Karpas-422 (cell line): Measurements from ENCODE around the gene UCN3. TPM values are rescaled to one million over a fixed set of nuclear protein-coding genes. Genes with fewer than 3 reads are reported as not detected.

Source experiments
- DNase-seq: peaks from one replicate; pipeline ENCODE4 v3.0.0-alpha.2; 2015
- H2AFZ ChIP-seq: fragments of 200-600 bp; sonication (generic); 2 replicates; pipeline ENCODE4 v1.6.1; 2014; ENCODE audit warnings: antibody characterized with exemption, low read length, mixed read lengths
- H3K27ac ChIP-seq: fragments of 200-600 bp; sonication (generic); 2 replicates; pipeline ENCODE4 v1.5.1; 2014; ENCODE audit warnings: mild to moderate bottlenecking, low read length, moderate library complexity
- H3K27me3 ChIP-seq: fragments of 200-600 bp; sonication (generic); 2 replicates; pipeline ENCODE4 v1.6.1; 2014; ENCODE audit warnings: low read length, mixed read lengths
- H3K36me3 ChIP-seq: fragments of 200-600 bp; sonication (generic); 2 replicates; pipeline ENCODE4 v1.6.1; 2014; ENCODE audit warnings: low read length, mixed read lengths; ENCODE audit not compliant: insufficient read depth
- H3K4me1 ChIP-seq: fragments of 200-600 bp; sonication (generic); 2 replicates; pipeline ENCODE4 v1.6.1; 2014; ENCODE audit warnings: mild to moderate bottlenecking, low read length, mixed read lengths
- H3K4me2 ChIP-seq: fragments of 200-600 bp; sonication (generic); 2 replicates; pipeline ENCODE4 v1.6.1; 2014; ENCODE audit warnings: low read length, low read depth, mild to moderate bottlenecking; ENCODE audit not compliant: poor library complexity, severe bottlenecking
- H3K4me3 ChIP-seq: fragments of 200-600 bp; sonication (generic); 2 replicates; pipeline ENCODE4 v1.5.1; 2014; ENCODE audit warnings: mild to moderate bottlenecking, antibody characterized with exemption, low read length, mixed read lengths
- H3K79me2 ChIP-seq: fragments of 200-600 bp; sonication (generic); 2 replicates; pipeline ENCODE4 v1.6.1; 2014; ENCODE audit warnings: mild to moderate bottlenecking, low read length, mixed read lengths
- H3K9ac ChIP-seq: fragments of 200-600 bp; sonication (generic); 2 replicates; pipeline ENCODE4 v1.6.0; 2014; ENCODE audit warnings: low read length
- H3K9me2 ChIP-seq: fragments of 200-600 bp; sonication (generic), shearing (Covaris generic); replicated peaks from 2 replicates; pipeline ENCODE4 v1.6.0; 2014; ENCODE audit warnings: mild to moderate bottlenecking, low read length, moderate library complexity; ENCODE audit not compliant: insufficient read depth
- H3K9me3 ChIP-seq: fragments of 300-700, 200-600 bp; sonication (generic); 2 replicates; pipeline ENCODE4 v1.6.1; 2014; ENCODE audit warnings: low read length, mixed read lengths
- H4K20me1 ChIP-seq: fragments of 200-600 bp; sonication (generic); 2 replicates; pipeline ENCODE4 v1.6.1; 2014; ENCODE audit warnings: mild to moderate bottlenecking, antibody characterized with exemption, low read length, low read depth; ENCODE audit not compliant: insufficient read depth
- total RNA-seq: library from RNA; depleted of rRNA; stranded (reverse); fragments of >200 nt; shearing (Covaris generic); gene quantifications from 2 replicates; pipeline ENCODE4 v1.2.3, GENCODE V29; 2014; ENCODE audit warnings: low replicate concordance

The UCN3 gene
- total RNA-seq, 1 experiment from 2014 or later = not detected

GRCh38 chr10:5387169-5387568 is 22.4 kb downstream of the UCN3 start:
- no peak overlapping the region for H2AFZ ChIP-seq
- no peak for DNase-seq
- H3K27ac ChIP-seq = no peak overlapping the region
- H4K20me1 ChIP-seq = no peaks in the 10 kb centered on the region
- H3K4me2 ChIP-seq = no peak overlapping the region
- H3K4me3 ChIP-seq = no peak overlapping the region
- H3K79me2 ChIP-seq = no peaks in the 10 kb centered on the region
- H3K9me2 ChIP-seq = no peaks in the 10 kb centered on the region
- peaks cover 10% of the 10 kb centered on the region for H3K9me3 ChIP-seq
- H3K36me3 ChIP-seq = no peaks in the 10 kb centered on the region
- H3K9ac ChIP-seq = no peak overlapping the region
- H3K27me3 ChIP-seq = 0 out of 2 replicates have a peak, but pooled peaks cover 3% of the 10 kb centered on the region
- no peaks in the 10 kb centered on the region for H3K4me1 ChIP-seq

DNA sequence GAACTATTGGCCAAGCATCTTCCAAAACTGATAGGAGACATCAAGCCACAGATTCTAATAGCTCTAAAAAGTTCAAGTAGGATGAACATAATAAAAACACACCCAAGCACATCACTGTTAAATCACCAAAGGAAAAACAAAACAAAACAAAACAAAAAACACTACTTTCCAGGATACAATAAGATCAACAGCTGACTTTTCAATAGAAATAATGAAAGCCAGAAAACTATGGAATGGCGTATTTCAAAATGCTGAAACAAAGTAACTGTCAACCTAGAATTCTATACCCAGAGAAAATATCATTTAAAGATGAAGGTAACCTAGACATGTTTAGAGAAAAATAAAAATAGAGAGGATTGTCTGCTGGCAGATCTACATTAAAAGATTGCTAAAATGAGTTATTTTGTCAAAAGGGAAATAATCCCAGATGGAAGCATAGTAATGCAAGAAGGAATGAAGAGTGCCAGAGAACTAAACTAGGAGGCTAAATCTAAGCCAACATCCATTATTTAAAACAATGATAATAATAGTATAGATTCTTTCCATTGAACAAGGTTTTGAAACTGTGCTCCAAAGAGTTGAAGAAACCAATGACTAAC is 25.9 kb downstream of the UCN3 start:
- no peak for DNase-seq
- H3K79me2 ChIP-seq = no peaks in the 10 kb centered on the region
- no peak overlapping the region for H3K4me2 ChIP-seq
- no peak overlapping the region for H3K4me3 ChIP-seq
- no peak overlapping the region for H3K9ac ChIP-seq
- H3K9me2 ChIP-seq = no peaks in the 10 kb centered on the region
- no peak overlapping the region for H2AFZ ChIP-seq
- no peak overlapping the region for H3K27ac ChIP-seq
- H4K20me1 ChIP-seq = no peaks in the 10 kb centered on the region
- 0 out of 2 replicates have a peak, but pooled peaks cover 3% of the 10 kb centered on the region for H3K27me3 ChIP-seq
- peaks cover 10% of the 10 kb centered on the region for H3K9me3 ChIP-seq
- no peaks in the 10 kb centered on the region for H3K4me1 ChIP-seq
- H3K36me3 ChIP-seq = no peaks in the 10 kb centered on the region

- Histone ChIP-seq H3K4me1 (no peaks in the 10 kb centered on the region), H3K27ac (no peak overlapping the region), H4K20me1 (no peaks in the 10 kb centered on the region), H3K27me3 (0 out of 2 replicates have a peak, but pooled peaks cover 3% of the 10 kb centered on the region), H3K36me3 (no peaks in the 10 kb centered on the region), H3K79me2 (no peaks in the 10 kb centered on the region), H3K9me3 (peaks cover 10% of the 10 kb centered on the region), H3K4me3 (no peak overlapping the region), H3K4me2 (no peak overlapping the region), H3K9ac (no peak overlapping the region), H2AFZ (no peak overlapping the region), H3K9me2 (no peaks in the 10 kb centered on the region)
- no peak for DNase-seq
Measured at GRCh38 chr10:5391790-5392189, 27.0 kb downstream of the UCN3 start.

- no peak for DNase-seq
- Histone ChIP-seq H2AFZ (no peak overlapping the region), H3K4me1 (no peaks in the 10 kb centered on the region), H3K27ac (no peak overlapping the region), H3K9me3 (peaks cover 10% of the 10 kb centered on the region), H3K79me2 (no peaks in the 10 kb centered on the region), H3K27me3 (0 out of 2 replicates have a peak, but pooled peaks cover 3% of the 10 kb centered on the region), H3K9ac (no peak overlapping the region), H3K4me2 (no peak overlapping the region), H3K4me3 (no peak overlapping the region), H3K36me3 (no peaks in the 10 kb centered on the region), H4K20me1 (no peaks in the 10 kb centered on the region), H3K9me2 (no peaks in the 10 kb centered on the region)
Measured at GRCh38 chr10:5393529-5393928, 28.8 kb downstream of the UCN3 start.

DNA sequence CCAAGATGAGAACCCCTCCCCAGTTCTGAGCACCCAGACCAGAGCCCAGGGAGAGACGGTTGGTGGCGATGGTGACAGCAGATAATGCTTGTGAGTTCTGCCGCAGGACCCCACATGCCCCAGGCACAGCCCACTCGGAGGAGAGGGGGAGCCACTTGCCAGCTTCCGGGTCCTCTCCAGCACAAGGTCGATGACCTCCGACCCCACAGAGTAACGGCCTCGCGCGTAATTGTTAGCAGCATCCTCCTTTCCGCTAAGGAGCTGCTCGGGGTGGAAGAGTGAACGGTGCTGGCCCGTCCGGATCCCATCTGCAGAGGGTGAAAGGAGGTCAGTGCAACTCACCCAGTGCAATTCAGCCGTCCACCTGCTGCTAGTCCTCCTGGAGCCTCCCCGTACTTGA is 30.4 kb downstream of the UCN3 start:
- Histone ChIP-seq H3K9ac (no peak overlapping the region), H3K27ac (no peak overlapping the region), H3K27me3 (0 out of 2 replicates have a peak, but pooled peaks cover 3% of the 10 kb centered on the region), H4K20me1 (no peaks in the 10 kb centered on the region), H3K36me3 (no peaks in the 10 kb centered on the region), H3K4me1 (no peaks in the 10 kb centered on the region), H3K4me3 (no peak overlapping the region), H2AFZ (no peak overlapping the region), H3K9me2 (no peaks in the 10 kb centered on the region), H3K79me2 (no peaks in the 10 kb centered on the region), H3K9me3 (peaks cover 10% of the 10 kb centered on the region), H3K4me2 (no peak overlapping the region)
- DNase-seq = no peak

DNA sequence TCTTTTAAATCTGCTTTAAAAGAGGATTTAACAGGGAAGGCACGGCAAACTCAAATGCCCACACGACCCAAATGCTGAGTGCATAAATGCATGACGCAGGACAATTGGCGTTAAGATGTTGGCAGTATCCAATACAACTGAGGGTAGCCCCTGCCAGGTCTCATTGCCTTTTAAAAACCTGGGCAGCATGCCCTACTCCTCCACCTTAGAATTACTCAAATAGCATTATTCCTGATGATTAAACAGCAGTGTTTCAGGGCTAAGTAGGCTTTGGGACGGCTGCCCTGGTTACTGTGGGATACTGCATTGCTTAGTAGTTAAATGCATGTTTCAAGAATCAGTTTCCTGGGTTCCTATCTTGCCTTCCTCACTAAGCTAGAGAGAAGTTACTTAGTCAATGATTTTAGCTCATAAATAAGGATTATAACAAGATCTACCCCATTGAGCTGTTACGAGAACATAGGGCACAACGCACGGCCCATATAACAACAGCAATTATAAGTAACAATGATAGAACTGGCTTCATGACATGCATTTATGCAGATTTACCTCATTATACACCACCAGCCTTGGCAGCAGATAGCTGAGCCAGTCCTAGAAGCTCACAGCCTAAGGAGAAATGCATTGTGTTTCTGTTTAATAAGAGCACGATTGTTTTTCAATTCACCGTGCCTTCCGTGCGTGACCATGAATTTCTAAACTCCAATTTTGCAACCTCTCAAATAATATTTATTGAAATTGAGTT is 32.0 kb downstream of the UCN3 start:
- Histone ChIP-seq H3K79me2 (no peaks in the 10 kb centered on the region), H3K9ac (no peak overlapping the region), H4K20me1 (no peaks in the 10 kb centered on the region), H3K27ac (no peak overlapping the region), H2AFZ (no peak overlapping the region), H3K4me1 (no peaks in the 10 kb centered on the region), H3K9me3 (no peaks in the 10 kb centered on the region), H3K36me3 (no peaks in the 10 kb centered on the region), H3K9me2 (no peaks in the 10 kb centered on the region), H3K4me3 (no peak overlapping the region), H3K4me2 (no peak overlapping the region), H3K27me3 (no peaks in the 10 kb centered on the region)
- no peak for DNase-seq

DNA sequence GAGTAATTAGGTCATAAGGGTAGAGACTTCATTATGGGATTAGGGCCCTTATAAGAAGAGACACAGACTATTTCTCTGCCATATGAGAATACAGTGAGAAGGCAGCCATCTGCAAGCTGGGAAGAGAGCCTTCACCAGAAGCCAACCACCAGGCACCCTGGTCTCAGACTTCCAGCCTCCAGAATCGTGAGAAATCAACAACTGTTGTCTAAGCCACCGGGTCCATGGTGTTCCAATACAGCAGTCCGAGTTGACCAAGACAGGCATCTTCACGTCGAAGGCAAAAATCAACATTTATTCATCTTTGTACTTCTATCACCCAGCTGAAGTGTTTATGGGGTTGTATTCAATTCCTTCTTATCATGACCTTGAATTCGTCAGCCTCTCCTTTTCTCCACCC is 34.6 kb downstream of the UCN3 start:
- H3K4me3 ChIP-seq = no peak overlapping the region
- no peaks in the 10 kb centered on the region for H3K79me2 ChIP-seq
- H3K27me3 ChIP-seq = no peaks in the 10 kb centered on the region
- no peaks in the 10 kb centered on the region for H3K36me3 ChIP-seq
- H3K9me3 ChIP-seq = no peaks in the 10 kb centered on the region
- no peak overlapping the region for H3K27ac ChIP-seq
- no peak overlapping the region for H2AFZ ChIP-seq
- DNase-seq = no peak
- no peak overlapping the region for H3K9ac ChIP-seq
- H3K4me2 ChIP-seq = no peak overlapping the region
- H3K9me2 ChIP-seq = no peaks in the 10 kb centered on the region
- H4K20me1 ChIP-seq = no peaks in the 10 kb centered on the region
- H3K4me1 ChIP-seq = no peaks in the 10 kb centered on the region

DNA sequence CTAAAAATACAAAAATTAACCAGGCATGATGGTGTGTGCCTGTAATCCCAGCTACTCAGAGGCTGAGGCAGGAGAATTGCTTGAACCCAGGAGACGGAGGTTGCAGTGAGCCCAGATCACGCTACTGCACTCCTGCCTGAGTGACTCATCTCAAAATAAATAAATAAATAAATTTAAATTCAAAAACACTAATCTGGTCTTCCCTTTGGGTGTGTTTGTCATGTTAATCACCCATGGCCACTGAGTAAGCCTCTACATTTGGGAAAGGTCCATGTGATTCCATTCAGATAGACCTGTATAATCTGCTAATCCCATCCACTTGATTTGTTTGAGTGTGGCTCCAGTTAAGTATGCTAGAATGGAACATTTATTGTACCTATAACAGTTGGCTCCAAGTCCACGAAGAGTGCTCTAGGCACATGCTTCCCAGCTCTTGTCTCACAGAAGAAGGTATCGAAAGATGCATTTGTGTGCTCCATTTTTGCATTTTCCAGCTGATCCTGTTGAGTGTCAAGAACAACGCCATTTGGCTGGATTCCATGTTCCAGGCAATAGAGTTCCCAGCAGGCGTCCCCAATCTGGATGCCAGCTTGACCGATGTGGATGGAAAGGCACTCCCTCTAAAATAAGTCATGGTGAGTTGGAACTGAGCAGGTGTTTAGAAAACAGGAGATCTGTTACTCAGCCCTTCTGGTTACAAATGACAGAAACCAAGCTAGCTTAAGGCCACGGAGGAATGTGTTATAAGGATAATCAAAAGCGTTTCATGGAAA is 35.9 kb downstream of the UCN3 start:
- H3K36me3 ChIP-seq = no peaks in the 10 kb centered on the region
- no peaks in the 10 kb centered on the region for H4K20me1 ChIP-seq
- H2AFZ ChIP-seq = no peak overlapping the region
- H3K79me2 ChIP-seq = no peaks in the 10 kb centered on the region
- no peak overlapping the region for H3K4me2 ChIP-seq
- no peaks in the 10 kb centered on the region for H3K9me3 ChIP-seq
- DNase-seq = no peak
- no peak overlapping the region for H3K27ac ChIP-seq
- H3K4me1 ChIP-seq = no peaks in the 10 kb centered on the region
- H3K9me2 ChIP-seq = no peaks in the 10 kb centered on the region
- H3K9ac ChIP-seq = no peak overlapping the region
- no peak overlapping the region for H3K4me3 ChIP-seq
- no peaks in the 10 kb centered on the region for H3K27me3 ChIP-seq
